NT2/D1 (cell line): Measurements from ENCODE around the gene HIRA.
"Not testable (repeated sequence)": the region's sequence is repeated elsewhere in the genome, so short reads cannot be mapped to it uniquely, and the experiment has no call there.

Source experiments
- DNase-seq: peaks from one replicate; pipeline ENCODE4 v3.0.0-alpha.2; 2011; ENCODE audit warnings: low read depth, low spot score
- H3K27me3 ChIP-seq: 2 replicates; pipeline ENCODE4 v1.6.0; 2011; ENCODE audit warnings: mild to moderate bottlenecking; ENCODE audit not compliant: insufficient read length, insufficient read depth
- H3K36me3 ChIP-seq: 2 replicates; pipeline ENCODE4 v1.6.1; 2011; ENCODE audit warnings: mild to moderate bottlenecking, low read length, mixed read lengths; ENCODE audit not compliant: insufficient read depth, insufficient read length
- H3K4me1 ChIP-seq: 2 replicates; pipeline ENCODE4 v1.5.1; 2011; ENCODE audit not compliant: insufficient read depth, insufficient read length
- H3K4me3 ChIP-seq: 2 replicates; pipeline ENCODE4 v1.5.1; 2011; ENCODE audit warnings: low read depth; ENCODE audit not compliant: insufficient read length
- H3K9ac ChIP-seq: 2 replicates; pipeline ENCODE4 v1.6.0; 2011; ENCODE audit warnings: low read depth; ENCODE audit not compliant: insufficient read length
- H3K9me3 ChIP-seq: 2 replicates; pipeline ENCODE4 v1.5.1; 2011; ENCODE audit warnings: mild to moderate bottlenecking, low read length; ENCODE audit not compliant: insufficient read depth
- SUZ12 ChIP-seq: IDR thresholded peaks from 2 replicates; pipeline ENCODE4 v1.6.1; 2011; ENCODE audit not compliant: insufficient read length, insufficient read depth; ENCODE audit errors: extremely low read depth
- YY1 ChIP-seq: IDR thresholded peaks from 2 replicates; pipeline ENCODE4 v1.6.1; 2011; ENCODE audit not compliant: insufficient read length, insufficient read depth
- ZNF274 ChIP-seq: IDR thresholded peaks from 2 replicates; pipeline ENCODE4 v1.6.1; 2011; ENCODE audit warnings: mild to moderate bottlenecking, low read depth, low read length

Gene HIRA

DNA sequence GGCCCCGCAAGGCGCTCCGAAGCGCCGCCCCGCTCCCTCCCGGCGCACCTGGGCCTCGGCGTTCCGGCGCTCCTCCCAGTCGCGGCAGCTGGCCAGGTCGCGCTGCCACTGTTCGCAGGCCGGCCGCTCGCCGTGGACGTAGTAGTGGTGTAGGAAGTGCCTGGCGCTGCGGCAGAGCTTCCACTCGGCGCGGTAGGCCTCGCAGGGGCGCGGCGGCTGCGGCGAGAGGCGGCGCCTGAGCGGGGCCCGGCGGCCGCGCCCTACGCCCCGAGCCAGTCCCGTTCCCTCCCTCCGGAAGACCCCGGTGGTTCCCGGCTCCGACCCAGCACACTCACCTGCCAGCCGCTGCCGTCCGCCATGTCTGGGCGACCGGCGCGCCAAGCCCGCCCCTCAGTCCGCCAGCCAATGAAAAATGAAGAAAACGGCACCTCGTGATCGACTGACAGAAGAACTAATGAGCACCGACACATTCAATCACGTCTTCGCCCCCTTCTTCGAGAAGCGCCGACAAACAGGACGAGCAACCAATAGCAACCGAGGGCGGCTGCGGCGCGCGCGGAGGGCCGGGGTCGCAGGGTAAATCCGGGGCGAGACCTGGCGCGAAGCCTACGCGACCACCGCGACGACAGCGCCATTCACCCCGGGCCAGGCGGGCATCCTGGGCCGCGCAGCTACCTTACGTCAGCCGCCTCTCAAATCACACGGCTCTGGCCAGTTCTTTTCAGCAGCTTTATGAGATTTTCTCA, 16.0 kb upstream of the HIRA start, which contains the start of gene C22orf39:
Gene C22orf39, minus strand, starts transcription at position 382 of the 746 bp plus-strand sequence. Its CDS starts 23 bp downstream, at position 359.
- peaks cover 5% of the 10 kb centered on the region for H3K4me1 ChIP-seq
- no peaks in the 10 kb centered on the region for H3K27me3 ChIP-seq
- peak within 1 kb of the TSS; percentile 54 for H3K4me3 ChIP-seq
- TF ChIP-seq ZNF274 = no peak
- TF ChIP-seq YY1 = peak; percentile 74
- H3K9ac ChIP-seq = peak within 1 kb of the TSS; percentile 93
- peaks cover 60% of the 10 kb centered on the region for H3K36me3 ChIP-seq
- DNase-seq = peak; percentile 83
- H3K9me3 ChIP-seq = no peaks in the 10 kb centered on the region

GRCh38 chr22:19446603-19447329, 15.2 kb upstream of the HIRA start:
- no peak for TF ChIP-seq SUZ12
- TF ChIP-seq YY1 = no peak
- no peak for TF ChIP-seq ZNF274
- peaks cover 60% of the 10 kb centered on the region for H3K36me3 ChIP-seq
- H3K4me1 ChIP-seq = peaks cover 5% of the 10 kb centered on the region
- no peaks in the 10 kb centered on the region for H3K27me3 ChIP-seq
- H3K4me3 ChIP-seq = peak overlapping the region; percentile 54
- H3K9ac ChIP-seq = peak overlapping the region; percentile 93
- DNase-seq = no peak
- no peaks in the 10 kb centered on the region for H3K9me3 ChIP-seq

DNA sequence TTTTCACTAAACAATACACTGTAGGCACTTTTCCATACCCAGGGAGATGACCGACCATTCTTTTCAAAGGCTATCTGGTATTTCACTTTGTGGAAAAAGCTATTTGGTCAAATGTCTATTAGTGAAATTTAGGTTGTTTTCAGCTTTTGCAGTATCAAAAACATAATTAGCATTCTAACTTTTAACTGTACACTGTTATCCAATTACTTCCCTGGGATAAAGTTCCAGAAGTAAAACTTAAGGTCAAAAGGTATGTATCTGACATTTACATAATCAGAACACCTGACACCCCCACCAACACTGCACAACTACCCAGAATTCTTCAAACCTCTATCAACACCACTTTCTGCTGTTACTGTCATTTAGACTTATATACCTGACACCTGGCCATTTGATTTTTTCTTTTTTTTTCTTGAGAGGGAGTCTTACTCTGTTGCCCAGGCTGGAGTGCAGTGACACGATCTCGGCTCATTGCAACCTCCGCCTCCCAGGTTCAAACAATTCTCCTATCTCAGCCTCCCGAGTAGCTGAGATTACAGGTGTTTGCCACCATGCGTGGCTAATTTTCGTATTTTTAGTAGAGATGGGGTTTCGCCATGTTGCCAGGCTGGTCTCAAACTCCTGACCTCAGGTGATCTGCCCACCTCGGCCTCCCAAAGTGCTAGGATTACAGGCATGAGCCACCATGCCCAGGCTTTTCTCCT, 13.9 kb upstream of the HIRA start:
- DNase-seq, H3K9me3 ChIP-seq, H3K4me3 ChIP-seq, H3K27me3 ChIP-seq, H3K4me1 ChIP-seq, H3K9ac ChIP-seq: not testable (repeated sequence)
- H3K36me3 ChIP-seq = peaks cover 58% of the 10 kb centered on the region

GRCh38 chr22:19443544-19444211, 12.1 kb upstream of the HIRA start:
- DNase-seq = no peak
- TF ChIP-seq ZNF274 = no peak
- no peak for TF ChIP-seq SUZ12
- TF ChIP-seq YY1 = no peak
- Histone ChIP-seq H3K4me3 (no peak overlapping the region), H3K9me3 (no peaks in the 10 kb centered on the region), H3K9ac (no peak overlapping the region), H3K36me3 (peaks cover 48% of the 10 kb centered on the region), H3K4me1 (no peaks in the 10 kb centered on the region), H3K27me3 (no peaks in the 10 kb centered on the region)

- Histone ChIP-seq H3K36me3 (peaks cover 51% of the 10 kb centered on the region), H3K9me3 (no peaks in the 10 kb centered on the region)
Measured at GRCh38 chr22:19442166-19442565, 10.6 kb upstream of the HIRA start.

GRCh38 chr22:19440411-19441195, 9.1 kb upstream of the HIRA start:
- Histone ChIP-seq H3K4me3 (no peak overlapping the region), H3K27me3 (no peaks in the 10 kb centered on the region), H3K4me1 (no peaks in the 10 kb centered on the region), H3K9ac (no peak overlapping the region), H3K36me3 (peaks cover 47% of the 10 kb centered on the region), H3K9me3 (no peaks in the 10 kb centered on the region)
- DNase-seq = no peak
- TF ChIP-seq YY1 = no peak
- no peak for TF ChIP-seq SUZ12
- TF ChIP-seq ZNF274 = no peak

More at GRCh38 chr22:19442166-19442565, 10.6 kb upstream of the HIRA start:
- no peak for DNase-seq
- H3K9ac ChIP-seq = no peak overlapping the region
- TF ChIP-seq ZNF274 (no peak), SUZ12 (no peak)
- no peaks in the 10 kb centered on the region for H3K27me3 ChIP-seq
- H3K4me3 ChIP-seq = no peak overlapping the region
- H3K4me1 ChIP-seq = no peaks in the 10 kb centered on the region
